Caco-2 (cell line): ENCODE data around the gene GPR180. TPM values are rescaled to one million over a fixed set of nuclear protein-coding genes. Genes with fewer than 3 reads are reported as not detected.

ENCODE experiments used
- BruUV-seq: library from RNA; stranded (reverse); fragments of 400-500 nt; replicated peaks from 2 replicates; lab custom pipeline; 2021; lab: Mats Ljungman, UMichigan
- CTCF ChIA-PET: fragments of 300-600 bp; sonication (Branson Sonifier 250); formaldehyde crosslinking; loops from one replicate; lab custom pipeline; 2022; ENCODE audit warnings: antibody characterized with exemption; lab: Charles Lee
- POLR2A ChIA-PET: fragments of 300-600 bp; sonication (Branson Sonifier 250); formaldehyde crosslinking; loops from one replicate; lab custom pipeline; 2022; ENCODE audit warnings: antibody characterized with exemption; lab: Charles Lee
- DNase-seq, 2 experiments: peaks; one replicate each; pipeline versions ENCODE4 v3.0.0 to v3.0.0-alpha.2; 2020 to 2022
- H3K27me3 ChIP-seq: replicated peaks from 2 replicates; pipeline ENCODE4 v1.6.0; 2011; ENCODE audit warnings: low read length; ENCODE audit not compliant: control insufficient read depth, insufficient read depth
- H3K36me3 ChIP-seq: 2 replicates; pipeline ENCODE4 v1.5.1; 2011; ENCODE audit warnings: low read length; ENCODE audit not compliant: control insufficient read depth, insufficient read depth
- H3K4me1 ChIP-seq: fragments of 250-450 bp; sonication (Bioruptor Pico); 2 replicates; pipeline ENCODE4 v1.5.1; 2020; ENCODE audit warnings: mild to moderate bottlenecking
- H3K4me3 ChIP-seq: 2 replicates; pipeline ENCODE4 v1.5.1; 2011; ENCODE audit warnings: low read depth, mild to moderate bottlenecking, control low read depth, low read length
- H3K9me3 ChIP-seq: fragments of 250-450 bp; sonication (Bioruptor Pico); 2 replicates; pipeline ENCODE4 v1.5.1; 2020; ENCODE audit warnings: mild to moderate bottlenecking, moderate library complexity
- H3K27ac Mint-ChIP-seq: one replicate; pipeline ENCODE4 v1.8.0; 2022; ENCODE audit warnings: mixed read lengths; ENCODE audit not compliant: unreplicated experiment
- H3K27me3 Mint-ChIP-seq: one replicate; pipeline ENCODE4 v1.8.0; 2022; ENCODE audit warnings: mixed read lengths; ENCODE audit not compliant: insufficient read depth, unreplicated experiment
- H3K36me3 Mint-ChIP-seq: one replicate; pipeline ENCODE4 v1.8.0; 2022; ENCODE audit warnings: mild to moderate bottlenecking, mixed read lengths; ENCODE audit not compliant: insufficient read depth, unreplicated experiment
- H3K4me1 Mint-ChIP-seq: one replicate; pipeline ENCODE4 v1.8.0; 2022; ENCODE audit warnings: low read depth, mixed read lengths; ENCODE audit not compliant: unreplicated experiment
- H3K4me3 Mint-ChIP-seq: one replicate; pipeline ENCODE4 v1.8.0; 2022; ENCODE audit warnings: mild to moderate bottlenecking, moderate library complexity, mixed read lengths; ENCODE audit not compliant: unreplicated experiment
- H3K9me3 Mint-ChIP-seq: one replicate; pipeline ENCODE4 v1.8.0; 2022; ENCODE audit warnings: mixed read lengths; ENCODE audit not compliant: unreplicated experiment
- CTCF ChIP-seq, 2 experiments: fragments of 200-600 bp in 1 of 2; IDR thresholded peaks; 1 replicate in 1 of 2; 2 replicates in 1 of 2; pipeline versions ENCODE4 v1.5.1 to v1.8.0; 2011 to 2022; ENCODE audit warnings: antibody characterized with exemption in 1 of 2, control low read depth in 1 of 2, inconsistent platforms in 1 of 2, low read depth in 1 of 2, low read length in 1 of 2, mild to moderate bottlenecking in 1 of 2, moderate library complexity in 1 of 2; ENCODE audit not compliant: insufficient read depth in 1 of 2, severe bottlenecking in 1 of 2, unreplicated experiment in 1 of 2
- intact Hi-C: fragments of 100-400 bp; cut with micrococcal nuclease; formaldehyde crosslinking; loops from one replicate; pipeline ENCODE4 v1.10.0; 2022; ENCODE audit not compliant: unreplicated experiment
- total RNA-seq: library from RNA; stranded (reverse); gene quantifications from 2 replicates; pipeline ENCODE4 v1.2.3, GENCODE V29; 2022

The GPR180 gene
- total RNA-seq, 1 experiment from 2014 or later, result 6.4 TPM

- peaks cover 83% of the 10 kb centered on the region for H3K36me3 Mint-ChIP-seq
- peaks cover 2% of the 10 kb centered on the region for H3K36me3 ChIP-seq
- H3K4me1 ChIP-seq, result no peaks in the 10 kb centered on the region
- H3K27me3 Mint-ChIP-seq, result no peaks in the 10 kb centered on the region
- POLR2A ChIA-PET, result interaction anchor here (1.4 kb wide), 1 partner anchor 11 kb away, joined by 4 read pairs; no protein-coding TSS in a partner anchor
- no peak overlapping the region for H3K27ac Mint-ChIP-seq
- intact Hi-C loops, result no loop called here
- no peak overlapping the region for H3K4me3 ChIP-seq
- no peaks in the 10 kb centered on the region for H3K27me3 ChIP-seq
- CTCF ChIA-PET, result no interaction called here
- H3K4me1 Mint-ChIP-seq, result peaks cover 9% of the 10 kb centered on the region
- no peak for DNase-seq
- no TSS peak for BruUV-seq
- TF ChIP-seq CTCF (IDR thresholded peaks at IDR 0.05; ENCODE audit: insufficient read depth in 1 of 2, low read depth in 1 of 2, low read length in 1 of 2, severe bottlenecking in 1 of 2, unreplicated experiment in 1 of 2), result no peak
- H3K4me3 Mint-ChIP-seq, result no peak overlapping the region
- H3K9me3 Mint-ChIP-seq, result no peaks in the 10 kb centered on the region
- H3K9me3 ChIP-seq, result no peaks in the 10 kb centered on the region
These were observed 16.0 kb upstream of the GPR180 start for GRCh38 chr13:94585543-94586101.

GRCh38 chr13:94586371-94586770, 15.3 kb upstream of the GPR180 start:
- ChIA-PET POLR2A (interaction anchor here (1.4 kb wide), 1 partner anchor 10 kb away, joined by 4 read pairs; no protein-coding TSS in a partner anchor), CTCF (no interaction called here)
- no peak for DNase-seq
- no peak for TF ChIP-seq CTCF (IDR thresholded peaks at IDR 0.05; ENCODE audit: insufficient read depth in 1 of 2, low read depth in 1 of 2, low read length in 1 of 2, severe bottlenecking in 1 of 2, unreplicated experiment in 1 of 2)
- Histone ChIP-seq H3K4me1 (no peaks in the 10 kb centered on the region), H3K27me3 (no peaks in the 10 kb centered on the region), H3K4me3 (no peak overlapping the region), H3K36me3 (peaks cover 2% of the 10 kb centered on the region), H3K9me3 (no peaks in the 10 kb centered on the region)
- intact Hi-C loops, result no loop called here
- Mint-ChIP-seq H3K9me3 (no peaks in the 10 kb centered on the region), H3K27ac (no peak overlapping the region), H3K27me3 (no peaks in the 10 kb centered on the region), H3K4me3 (no peak overlapping the region), H3K4me1 (peaks cover 9% of the 10 kb centered on the region), H3K36me3 (peaks cover 79% of the 10 kb centered on the region)
- BruUV-seq, result no TSS peak

- H3K4me3 Mint-ChIP-seq, result no peak overlapping the region
- DNase-seq, result no peak
- TF ChIP-seq CTCF (IDR thresholded peaks at IDR 0.05; ENCODE audit: insufficient read depth in 1 of 2, low read depth in 1 of 2, low read length in 1 of 2, severe bottlenecking in 1 of 2, unreplicated experiment in 1 of 2), result no peak
- peaks cover 68% of the 10 kb centered on the region for H3K36me3 Mint-ChIP-seq
- Histone ChIP-seq H3K4me1 (no peaks in the 10 kb centered on the region), H3K36me3 (no peaks in the 10 kb centered on the region), H3K4me3 (no peak overlapping the region), H3K9me3 (no peaks in the 10 kb centered on the region), H3K27me3 (no peaks in the 10 kb centered on the region)
- ChIA-PET CTCF (no interaction called here), POLR2A (no interaction called here)
- no peaks in the 10 kb centered on the region for H3K27me3 Mint-ChIP-seq
- BruUV-seq, result no TSS peak
- intact Hi-C loops, result no loop called here
- no peaks in the 10 kb centered on the region for H3K9me3 Mint-ChIP-seq
- H3K4me1 Mint-ChIP-seq, result peaks cover 9% of the 10 kb centered on the region
- H3K27ac Mint-ChIP-seq, result no peak overlapping the region
These were observed 13.1 kb upstream of the GPR180 start for GRCh38 chr13:94588541-94588940.
